CD4-positive, alpha-beta T cell treated with Interleukin-1 beta for 1 hour (primary cell): ENCODE measurements around the gene MAU2.
"Not testable (repeated sequence)": the region's sequence is repeated elsewhere in the genome, so short reads cannot be mapped to it uniquely, and the experiment has no call there.

Source experiments
- DNase-seq, 2 donors: peaks; one replicate each; pipeline ENCODE4 v3.0.0-alpha.2; 2020 to 2022

The MAU2 gene

GRCh38 chr19:19348266-19348665 lies 27.6 kb downstream of the MAU2 start:
- no peak for DNase-seq

- no peak for DNase-seq
Measured at GRCh38 chr19:19349365-19349764, 28.7 kb downstream of the MAU2 start.

- not testable (repeated sequence) for DNase-seq
Measured at GRCh38 chr19:19350756-19351155, 30.1 kb downstream of the MAU2 start.

GRCh38 chr19:19352823-19353222 lies 32.2 kb downstream of the MAU2 start:
- DNase-seq: no peak

GRCh38 chr19:19354007-19354406 lies 33.4 kb downstream of the MAU2 start:
- DNase-seq: no peak

GRCh38 chr19:19354932-19355331 lies 34.3 kb downstream of the MAU2 start:
- DNase-seq: no peak

GRCh38 chr19:19355606-19356139 lies 35.0 kb downstream of the MAU2 start:
- no peak for DNase-seq

GRCh38 chr19:19356500-19356899 lies 35.9 kb downstream of the MAU2 start:
- no peak for DNase-seq

- no peak for DNase-seq
Measured at GRCh38 chr19:19356901-19357566, 36.4 kb downstream of the MAU2 start.

GRCh38 chr19:19361075-19361594 lies 40.5 kb downstream of the MAU2 start:
- peak; percentile 74 to 84 for DNase-seq

GRCh38 chr19:19362075-19362474 lies 41.4 kb downstream of the MAU2 start:
- no peak for DNase-seq

- peak; percentile 81 to 82 for DNase-seq
Measured at GRCh38 chr19:19366434-19367396, 46.1 kb downstream of the MAU2 start.

- DNase-seq: no peak
Measured at GRCh38 chr19:19368087-19368486, 47.5 kb downstream of the MAU2 start.

- DNase-seq: no peak
Measured at GRCh38 chr19:19371059-19371458, 50.4 kb downstream of the MAU2 start.

- DNase-seq: peak; percentile 70 to 71
Measured at GRCh38 chr19:19372656-19373416, 52.2 kb downstream of the MAU2 start.

- DNase-seq: no peak
Measured at GRCh38 chr19:19379527-19379926, 58.9 kb downstream of the MAU2 start.

- not testable (repeated sequence) for DNase-seq
Measured at GRCh38 chr19:19380316-19380715, 59.7 kb downstream of the MAU2 start.

GRCh38 chr19:19381007-19381926 lies 60.6 kb downstream of the MAU2 start:
- no peak for DNase-seq

GRCh38 chr19:19382118-19382517 lies 61.5 kb downstream of the MAU2 start:
- no peak for DNase-seq

GRCh38 chr19:19384486-19384885 lies 63.9 kb downstream of the MAU2 start:
- no peak for DNase-seq

GRCh38 chr19:19385131-19385895 lies 64.7 kb downstream of the MAU2 start:
- DNase-seq: peak; percentile 100
